Endothelial cell of umbilical vein (primary cell): ENCODE results near the gene SNX10. TPM values are rescaled to one million over a fixed set of nuclear protein-coding genes. Genes with fewer than 3 reads are reported as not detected.

Experiments used
- BruUV-seq: library from RNA; stranded (reverse); fragments of 400-500 nt; replicated peaks from 2 replicates; lab custom pipeline; 2021; lab: Mats Ljungman, UMichigan
- CTCF ChIA-PET: fragments of 300-600, 350-600 bp; sonication (Branson Sonifier 250); formaldehyde crosslinking; loops from one replicate; lab custom pipeline; 2021; ENCODE audit warnings: antibody characterized with exemption, inconsistent platforms; lab: Charles Lee
- POLR2A ChIA-PET: fragments of 300-600, 350-600 bp; sonication (Branson Sonifier 250); formaldehyde crosslinking; loops from one replicate; lab custom pipeline; 2021; ENCODE audit warnings: antibody characterized with exemption, inconsistent platforms; lab: Charles Lee
- DNase-seq: peaks from one replicate; pipeline ENCODE4 v3.0.0-alpha.2; 2011; ENCODE audit warnings: low read depth, low spot score
- FAIRE-seq: peaks from 2 replicates; lab custom pipeline; 2011; peaks lifted over from hg19 to GRCh38; lab: Jason Lieb, UNC
- H2AFZ ChIP-seq: 2 replicates; pipeline ENCODE4 v1.6.0; 2012; ENCODE audit warnings: low read depth, low read length, control low read depth, inconsistent platforms
- H3K27ac ChIP-seq: 2 replicates; pipeline ENCODE4 v1.5.1; 2011; ENCODE audit warnings: low read depth, mild to moderate bottlenecking, control low read depth, low read length, moderate library complexity; ENCODE audit not compliant: insufficient read depth
- H3K27me3 ChIP-seq, 2 experiments: 2 replicates each; pipeline versions ENCODE4 v1.6.0 to v1.6.1; 2011; ENCODE audit warnings: low read length in 2 of 2, mixed read lengths in 1 of 2; ENCODE audit not compliant: control insufficient read depth in 2 of 2, insufficient read depth in 2 of 2
- H3K36me3 ChIP-seq, 2 experiments: 2 replicates in 1 of 2; 3 replicates in 1 of 2; pipeline ENCODE4 v1.5.1; 2011; ENCODE audit warnings: low read length in 2 of 2, mild to moderate bottlenecking in 1 of 2, moderate library complexity in 1 of 2; ENCODE audit not compliant: control insufficient read depth in 2 of 2, insufficient read depth in 2 of 2; ENCODE audit errors: extremely low read depth in 1 of 2
- H3K4me1 ChIP-seq: 3 replicates; pipeline ENCODE4 v1.5.1; 2011; ENCODE audit warnings: mild to moderate bottlenecking, low read length; ENCODE audit not compliant: control insufficient read depth, insufficient read depth; ENCODE audit errors: extremely low read depth
- H3K4me2 ChIP-seq: 2 replicates; pipeline ENCODE4 v1.6.1; 2011; ENCODE audit warnings: low read length, control low read depth, mixed read lengths; ENCODE audit not compliant: insufficient read depth
- H3K4me3 ChIP-seq, 3 experiments: fragments of 200-600 bp in 1 of 3; sonication (generic), shearing (Covaris generic) in 1 of 3; replicated peaks in 1 of 3; 2 replicates each; pipeline ENCODE4 v1.5.1; 2011 to 2016; ENCODE audit warnings: control low read depth in 3 of 3, low read length in 3 of 3, mild to moderate bottlenecking in 2 of 3, inconsistent platforms in 1 of 3, low read depth in 1 of 3, moderate library complexity in 1 of 3; ENCODE audit not compliant: insufficient read depth in 1 of 3
- H3K79me2 ChIP-seq: 2 replicates; pipeline ENCODE4 v1.6.0; 2012; ENCODE audit warnings: low read length, inconsistent platforms; ENCODE audit not compliant: control insufficient read depth, insufficient read depth
- H3K9ac ChIP-seq: replicated peaks from 2 replicates; pipeline ENCODE3; 2011; ENCODE audit warnings: low read length, control low read depth; ENCODE audit not compliant: insufficient read depth; ENCODE audit errors: extremely low read depth
- H3K9me1 ChIP-seq: replicated peaks from 3 replicates; pipeline ENCODE4 v1.6.0; 2011; ENCODE audit warnings: mild to moderate bottlenecking, low read length; ENCODE audit not compliant: control insufficient read depth, insufficient read depth; ENCODE audit errors: extremely low read depth
- H3K9me3 ChIP-seq: replicated peaks from 2 replicates; pipeline ENCODE4 v1.5.1; 2012; ENCODE audit warnings: low read length, inconsistent platforms; ENCODE audit not compliant: control insufficient read depth, insufficient read depth
- H4K20me1 ChIP-seq: replicated peaks from 2 replicates; pipeline ENCODE3; 2011; ENCODE audit warnings: mild to moderate bottlenecking, low read length; ENCODE audit not compliant: control insufficient read depth, insufficient read depth; ENCODE audit errors: extremely low read depth
- CTCF ChIP-seq, 2 donors: IDR thresholded peaks; 1 replicate in 1 of 2; 2 replicates in 1 of 2; pipeline ENCODE4 v1.5.1; 2011; ENCODE audit warnings: low read length in 2 of 2, mild to moderate bottlenecking in 2 of 2, moderate library complexity in 2 of 2, control low read depth in 1 of 2, inconsistent platforms in 1 of 2, low read depth in 1 of 2; ENCODE audit not compliant: insufficient read depth in 1 of 2; ENCODE audit errors: extremely low read depth in 1 of 2
- EZH2 ChIP-seq: IDR thresholded peaks from 2 replicates; pipeline ENCODE4 v1.6.1; 2012; ENCODE audit warnings: borderline replicate concordance, low read depth, mild to moderate bottlenecking, moderate library complexity, low read length, inconsistent platforms; ENCODE audit not compliant: severe bottlenecking
- FOS ChIP-seq: IDR thresholded peaks from 2 replicates; pipeline ENCODE4 v1.6.1; 2011; ENCODE audit warnings: mild to moderate bottlenecking, low read length, moderate library complexity, borderline replicate concordance; ENCODE audit not compliant: insufficient read depth
- GATA2 ChIP-seq: IDR thresholded peaks from 2 replicates; pipeline ENCODE4 v1.7.0; 2011; ENCODE audit warnings: low read depth, mild to moderate bottlenecking, moderate library complexity, mixed read lengths, low read length; ENCODE audit not compliant: insufficient read length, insufficient read depth
- JUN ChIP-seq: IDR thresholded peaks from 2 replicates; pipeline ENCODE4 v1.6.1; 2011; ENCODE audit warnings: borderline replicate concordance, low read depth; ENCODE audit not compliant: insufficient read length, insufficient read depth
- MAX ChIP-seq: IDR thresholded peaks from 2 replicates; pipeline ENCODE4 v1.6.1; 2011; ENCODE audit not compliant: insufficient read depth, insufficient read length
- MYC ChIP-seq: IDR thresholded peaks from one replicate; pipeline ENCODE4 v1.6.1; 2011; ENCODE audit warnings: mild to moderate bottlenecking, low read depth, low read length
- POLR2A ChIP-seq: IDR thresholded peaks from 2 replicates; pipeline ENCODE4 v1.6.1; 2012; ENCODE audit warnings: low read depth, mild to moderate bottlenecking, control low read depth, low read length
- POLR2AphosphoS5 ChIP-seq: IDR thresholded peaks from 2 replicates; pipeline ENCODE4 v1.6.1; 2012; ENCODE audit warnings: low read depth, mild to moderate bottlenecking, control low read depth, low read length, moderate library complexity; ENCODE audit not compliant: insufficient read depth
- dilution Hi-C: fragments of 300-500 bp; cut with MboI; formaldehyde crosslinking; loops from one replicate; pipeline ENCODE4 v1.15.0; 2019; ENCODE audit warnings: low sequenced_read_pairs; ENCODE audit not compliant: extremely low pct_ligation_motif_present
- intact Hi-C: fragments of 100-400 bp; cut with micrococcal nuclease; formaldehyde crosslinking; loops from one replicate; pipeline ENCODE4 v1.10.0; 2022
- polyA plus RNA-seq, 4 experiments: library from polyadenylated mRNA; depleted of rRNA in 3 of 4; stranded (reverse) in 3 of 4; unstranded in 1 of 4; fragments of >200 nt; gene quantifications; 2 replicates each; pipeline versions ENCODE4 v1.2.1 to v1.2.3, GENCODE V29; 2011 to 2012; ENCODE audit warnings: missing spikeins in 1 of 4
- total RNA-seq: library from RNA; stranded (reverse); gene quantifications from 2 replicates; pipeline ENCODE4 v1.2.3, GENCODE V29; 2021

The SNX10 gene
- total and polyA plus RNA-seq, 2 donors (not counting 3 experiments of a cell fraction or from before 2014, with no cell fraction given), result 0.25 to 0.80 TPM

GRCh38 chr7:26345837-26346236 lies 54.2 kb downstream of the SNX10 start:
- Histone ChIP-seq H3K9me3 (no peaks in the 10 kb centered on the region), H3K9me1 (no peaks in the 10 kb centered on the region), H3K4me3 (no peak overlapping the region), H3K36me3 (no peaks in the 10 kb centered on the region), H3K79me2 (no peaks in the 10 kb centered on the region), H3K4me1 (no peaks in the 10 kb centered on the region), H3K27ac (no peak overlapping the region), H3K4me2 (no peak overlapping the region), H4K20me1 (no peaks in the 10 kb centered on the region), H3K27me3 (peaks cover 0 to 7% of the 10 kb centered on the region in 2 experiments), H3K9ac (no peak overlapping the region), H2AFZ (no peak overlapping the region)
- DNase-seq (no peak), FAIRE-seq (no peak)
- intact Hi-C loops (no loop called here), dilution Hi-C loops (no loop called here)
- ChIA-PET POLR2A (no interaction called here), CTCF (no interaction called here)
- no TSS peak for BruUV-seq
- TF ChIP-seq GATA2, result no peak
- no peak for TF ChIP-seq JUN
- TF ChIP-seq EZH2, result no peak
- no peak for TF ChIP-seq CTCF (IDR thresholded peaks at IDR 0.05; ENCODE audit: extremely low read depth in 1 of 2, insufficient read depth in 1 of 2, low read depth in 1 of 2, low read length in 2 of 2)

GRCh38 chr7:26346611-26347203 lies 55.0 kb downstream of the SNX10 start:
- TF ChIP-seq JUN (no peak), FOS (no peak), CTCF (IDR thresholded peaks at IDR 0.05; ENCODE audit: extremely low read depth in 1 of 2, insufficient read depth in 1 of 2, low read depth in 1 of 2, low read length in 2 of 2) (no peak), POLR2A (no peak), POLR2AphosphoS5 (no peak), GATA2 (no peak), EZH2 (no peak), MYC (no peak), MAX (no peak)
- Histone ChIP-seq H3K9me3 (no peaks in the 10 kb centered on the region), H3K4me3 (no peak overlapping the region), H3K27ac (no peak overlapping the region), H3K9ac (no peak overlapping the region), H3K36me3 (no peaks in the 10 kb centered on the region), H3K4me1 (no peaks in the 10 kb centered on the region), H3K4me2 (no peak overlapping the region), H3K27me3 (peaks cover 0 to 7% of the 10 kb centered on the region in 2 experiments), H4K20me1 (no peaks in the 10 kb centered on the region), H3K79me2 (no peaks in the 10 kb centered on the region), H3K9me1 (no peaks in the 10 kb centered on the region), H2AFZ (no peak overlapping the region)
- DNase-seq (no peak), FAIRE-seq (no peak)
- intact Hi-C loops (no loop called here), dilution Hi-C loops (no loop called here)
- BruUV-seq, result no TSS peak
- CTCF ChIA-PET, result interaction anchor here (0.6 kb wide), 1 partner anchor 11 kb away, joined by 3 read pairs; no protein-coding TSS in a partner anchor
- POLR2A ChIA-PET, result no interaction called here
